Tibial nerve (tissue), 4 donors: ENCODE data around the gene FETUB. TPM values are rescaled to one million over a fixed set of nuclear protein-coding genes. Genes with fewer than 3 reads are reported as not detected.

ENCODE experiments used
- DNase-seq, 2 donors: peaks; one replicate each; pipeline ENCODE4 v3.0.0-alpha.2; 2019; ENCODE audit warnings: low spot score in 2 of 2
- H3K27ac ChIP-seq, 4 donors: fragments of 200-600 bp; sonication (generic) in 3 of 4; one replicate each; pipeline ENCODE4 v1.5.1; 2017 to 2019; ENCODE audit warnings: mild to moderate bottlenecking in 1 of 4
- H3K27me3 ChIP-seq, 2 donors: fragments of 200-600 bp; sonication (generic) in 1 of 2; one replicate each; pipeline versions ENCODE4 v1.5.1 to v1.6.0; 2017 to 2019
- H3K36me3 ChIP-seq, 3 donors: fragments of 200-600 bp; sonication (generic); one replicate each; pipeline ENCODE4 v1.5.1; 2018 to 2019
- H3K4me1 ChIP-seq, 4 donors: fragments of 200-600 bp; sonication (generic) in 3 of 4; one replicate each; pipeline ENCODE4 v1.5.1; 2017 to 2019
- H3K4me3 ChIP-seq, 4 donors: fragments of 200-600 bp; sonication (generic) in 3 of 4; one replicate each; pipeline ENCODE4 v1.5.1; 2017 to 2019; ENCODE audit warnings: mild to moderate bottlenecking in 1 of 4, moderate library complexity in 1 of 4
- H3K9me3 ChIP-seq, 4 donors: fragments of 200-600 bp; sonication (generic) in 3 of 4; one replicate each; pipeline ENCODE4 v1.5.1; 2017 to 2019
- CTCF ChIP-seq, 5 experiments: fragments of 200-600 bp in 3 of 5; fragments of 450-650 bp in 2 of 5; sonication (generic) in 3 of 5; IDR thresholded peaks; one replicate each; pipeline ENCODE4 v1.5.1; 2016 to 2019; ENCODE audit warnings: antibody characterized with exemption in 5 of 5, mild to moderate bottlenecking in 3 of 5, moderate library complexity in 2 of 5
- EP300 ChIP-seq, 2 donors: sonication (generic); formaldehyde crosslinking; IDR thresholded peaks; one replicate each; pipeline ENCODE4 v1.6.1; 2017; ENCODE audit warnings: antibody characterized with exemption in 2 of 2, mild to moderate bottlenecking in 1 of 2
- POLR2A ChIP-seq, 2 donors: fragments of 450-650 bp; IDR thresholded peaks; one replicate each; pipeline ENCODE4 v1.6.1; 2017; ENCODE audit warnings: antibody characterized with exemption in 2 of 2, mild to moderate bottlenecking in 2 of 2, moderate library complexity in 2 of 2
- WGBS, 2 donors: methylation state at CpG; one replicate each; pipeline ENCODE4 v1.1.5; 2018; 5-methylcytosine and 5-hydroxymethylcytosine counted together
- total RNA-seq, 4 donors: library from RNA; depleted of rRNA; stranded (reverse); fragments of >200 nt; gene quantifications; one replicate each; pipeline ENCODE4 v1.1.0, GENCODE V29; 2016

Gene FETUB
- total RNA-seq, 4 donors from 2014 or later = not detected

- Histone ChIP-seq H3K9me3 (no peaks in the 10 kb centered on the region), H3K27ac (no peak overlapping the region), H3K4me1 (peaks cover 0 to 17% (median 2%) of the 10 kb centered on the region in 4 donors), H3K36me3 (no peaks in the 10 kb centered on the region), H3K27me3 (peaks cover 0 to 20% of the 10 kb centered on the region in 2 donors), H3K4me3 (no peak overlapping the region)
- WGBS, 2 donors = 91 to 93% methylated on average over 5 of the region's 5 CpGs
- TF ChIP-seq POLR2A (IDR thresholded peaks at IDR 0.05) (no peak), EP300 (IDR thresholded peaks at IDR 0.05) (no peak), CTCF (IDR thresholded peaks at IDR 0.05) (no peak)
- DNase-seq = no peak
Observed at GRCh38 chr3:186619787-186620212, 20.4 kb upstream of the FETUB start.

- peaks cover 0 to 12% (median 2%) of the 10 kb centered on the region in 4 donors for H3K4me1 ChIP-seq
- H3K27ac ChIP-seq = no peak overlapping the region
- no peaks in the 10 kb centered on the region for H3K36me3 ChIP-seq
- DNase-seq = no peak
- H3K9me3 ChIP-seq = no peaks in the 10 kb centered on the region
- peaks cover 0 to 18% of the 10 kb centered on the region in 2 donors for H3K27me3 ChIP-seq
- H3K4me3 ChIP-seq = no peak overlapping the region
- 80 to 84% methylated on average over 10 to 17 of the region's 17 CpGs for WGBS, 2 donors
- TF ChIP-seq POLR2A (IDR thresholded peaks at IDR 0.05) (no peak), CTCF (IDR thresholded peaks at IDR 0.05) (no peak), EP300 (IDR thresholded peaks at IDR 0.05) (no peak)
Observed at GRCh38 chr3:186620213-186621092, 19.7 kb upstream of the FETUB start.

GRCh38 chr3:186621894-186622650 lies 18.1 kb upstream of the FETUB start:
- Histone ChIP-seq H3K4me1 (peaks cover 0 to 7% (median 2%) of the 10 kb centered on the region in 4 donors), H3K27ac (no peak overlapping the region), H3K4me3 (no peak overlapping the region), H3K27me3 (peaks cover 0 to 14% of the 10 kb centered on the region in 2 donors), H3K9me3 (no peaks in the 10 kb centered on the region), H3K36me3 (no peaks in the 10 kb centered on the region)
- no peak for DNase-seq
- no peak for TF ChIP-seq POLR2A (IDR thresholded peaks at IDR 0.05)
- TF ChIP-seq CTCF (IDR thresholded peaks at IDR 0.05) = no peak
- 83 to 84% methylated on average over 7 of the region's 7 CpGs for WGBS, 2 donors

GRCh38 chr3:186622651-186623310 lies 17.4 kb upstream of the FETUB start:
- Histone ChIP-seq H3K36me3 (no peaks in the 10 kb centered on the region), H3K4me3 (no peak overlapping the region), H3K4me1 (no peaks in the 10 kb centered on the region), H3K27me3 (peaks cover 0 to 9% of the 10 kb centered on the region in 2 donors), H3K9me3 (no peaks in the 10 kb centered on the region), H3K27ac (no peak overlapping the region)
- no peak for DNase-seq
- 53 to 64% methylated on average over 2 of the region's 2 CpGs for WGBS, 2 donors
- TF ChIP-seq EP300 (IDR thresholded peaks at IDR 0.05) = no peak
- no peak for TF ChIP-seq CTCF (IDR thresholded peaks at IDR 0.05)
- no peak for TF ChIP-seq POLR2A (IDR thresholded peaks at IDR 0.05)
